HG02763 (cell line): ENCODE measurements around the gene HS3ST5.

Source experiments
- ATAC-seq: cut with Tn5 transposase; IDR thresholded peaks from one replicate; pipeline ENCODE4 v1.9.1; 2021; ENCODE audit warnings: mild to moderate bottlenecking, moderate library complexity; ENCODE audit not compliant: unreplicated experiment

Gene HS3ST5, protein sequence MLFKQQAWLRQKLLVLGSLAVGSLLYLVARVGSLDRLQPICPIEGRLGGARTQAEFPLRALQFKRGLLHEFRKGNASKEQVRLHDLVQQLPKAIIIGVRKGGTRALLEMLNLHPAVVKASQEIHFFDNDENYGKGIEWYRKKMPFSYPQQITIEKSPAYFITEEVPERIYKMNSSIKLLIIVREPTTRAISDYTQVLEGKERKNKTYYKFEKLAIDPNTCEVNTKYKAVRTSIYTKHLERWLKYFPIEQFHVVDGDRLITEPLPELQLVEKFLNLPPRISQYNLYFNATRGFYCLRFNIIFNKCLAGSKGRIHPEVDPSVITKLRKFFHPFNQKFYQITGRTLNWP

DNA sequence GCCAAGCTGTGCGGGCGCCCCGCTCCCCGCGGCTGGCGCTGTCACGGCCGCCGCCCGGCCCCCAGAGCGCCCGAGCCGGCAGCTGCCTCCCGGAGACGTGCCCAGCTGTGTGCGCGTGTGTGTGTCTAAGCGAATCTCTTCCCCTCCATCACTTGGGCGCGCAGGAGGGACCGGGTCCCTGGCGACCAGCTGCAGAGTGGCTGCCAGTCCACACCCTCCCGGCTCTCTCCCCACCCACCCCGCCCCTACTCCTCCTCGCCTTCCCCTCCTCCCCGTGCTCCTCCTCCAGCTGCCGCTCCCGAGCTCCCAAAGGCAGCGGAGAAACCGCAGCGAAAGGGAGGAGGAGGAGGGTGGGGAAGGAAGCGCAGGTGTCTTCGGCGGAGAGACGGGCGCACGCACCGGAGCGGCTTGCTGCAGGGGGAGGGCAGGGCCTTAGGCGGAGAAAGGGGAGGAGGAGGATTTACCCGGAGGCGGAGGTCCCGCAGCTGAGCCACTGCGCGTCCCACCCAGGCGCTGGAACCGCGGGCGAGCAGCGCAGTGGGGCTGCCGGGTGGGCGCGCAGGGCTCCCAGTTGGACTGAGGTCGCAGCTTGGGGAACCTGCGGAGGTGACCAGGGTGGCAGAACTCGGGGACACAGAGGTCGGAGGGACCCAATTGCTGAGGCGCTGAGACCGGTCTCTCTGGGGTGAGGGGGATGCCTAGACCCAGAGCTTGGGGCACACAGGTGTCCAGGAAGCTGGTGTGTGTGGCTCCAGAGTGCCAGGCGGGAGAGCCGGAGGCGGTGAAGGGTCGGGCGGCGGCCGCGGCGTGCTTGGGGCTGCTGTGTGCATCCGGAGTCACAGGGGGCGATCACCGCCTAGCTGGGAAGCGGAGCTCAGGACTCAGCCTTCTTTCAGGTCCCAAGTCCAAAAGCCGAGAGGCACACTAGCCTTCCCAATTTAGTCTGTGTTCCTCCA is at the start of gene HS3ST5:
Gene HS3ST5, minus strand, starts transcription at position 198 of the 956 bp plus-strand sequence. CDS start 280,178 bp downstream, outside the sequence.
- no peak for ATAC-seq

DNA sequence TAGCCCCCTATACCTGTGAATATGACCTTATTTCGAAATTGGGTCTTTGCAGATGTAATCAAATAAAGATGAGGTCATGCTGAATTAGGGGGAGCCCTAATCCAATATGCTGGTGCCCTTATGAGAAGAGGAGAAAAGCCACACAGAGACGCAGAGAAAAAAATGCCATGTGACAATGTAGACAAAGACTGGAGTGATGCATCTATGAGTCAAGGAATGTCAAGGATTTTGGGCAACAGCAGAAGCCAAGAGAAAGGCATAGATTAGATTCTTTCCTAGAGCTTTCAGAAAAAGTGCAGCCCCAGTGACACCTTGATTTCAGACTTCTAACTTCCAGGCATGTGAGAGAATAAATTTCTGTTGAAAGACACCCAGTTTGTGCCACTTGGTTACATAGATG is 47.4 kb upstream of the HS3ST5 start:
- no peak for ATAC-seq

DNA sequence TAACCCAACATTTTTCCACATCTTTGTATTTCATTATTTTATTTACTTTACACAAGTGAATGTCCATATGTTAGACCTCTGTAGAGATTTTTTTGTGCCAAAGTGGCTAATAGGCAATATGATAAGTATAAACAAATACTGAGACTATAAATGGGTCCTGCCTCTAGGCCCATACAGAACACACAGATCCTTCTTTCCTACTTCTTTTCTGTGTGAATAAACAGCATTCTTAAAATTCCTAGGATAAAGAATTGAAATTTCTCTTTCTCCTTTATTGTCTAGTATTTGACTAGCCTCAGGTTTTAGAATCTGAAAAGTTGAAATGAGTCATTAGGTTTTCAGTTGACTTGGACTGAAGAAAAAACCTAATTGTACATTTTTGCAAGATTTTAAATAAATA is 46.3 kb upstream of the HS3ST5 start:
- no peak for ATAC-seq

DNA sequence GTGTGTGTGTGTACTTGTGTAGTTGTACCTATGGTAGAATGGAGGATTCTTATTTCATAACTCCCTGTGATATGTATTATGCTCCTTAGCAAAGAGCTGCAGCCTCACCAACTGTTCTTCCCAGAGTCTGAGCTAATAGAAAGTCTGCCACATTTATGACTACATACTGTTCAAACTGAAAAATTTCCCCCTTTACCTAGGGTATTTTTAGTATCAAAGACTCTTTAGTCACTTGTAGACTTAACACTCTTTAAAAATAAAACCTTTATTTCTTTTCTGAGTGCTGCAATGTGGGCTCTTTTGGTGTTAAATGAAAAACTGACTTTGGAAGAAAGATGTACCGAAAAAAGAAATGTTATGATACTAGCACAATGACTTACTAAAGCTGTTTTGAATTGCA is 39.6 kb upstream of the HS3ST5 start:
- ATAC-seq, result no peak

DNA sequence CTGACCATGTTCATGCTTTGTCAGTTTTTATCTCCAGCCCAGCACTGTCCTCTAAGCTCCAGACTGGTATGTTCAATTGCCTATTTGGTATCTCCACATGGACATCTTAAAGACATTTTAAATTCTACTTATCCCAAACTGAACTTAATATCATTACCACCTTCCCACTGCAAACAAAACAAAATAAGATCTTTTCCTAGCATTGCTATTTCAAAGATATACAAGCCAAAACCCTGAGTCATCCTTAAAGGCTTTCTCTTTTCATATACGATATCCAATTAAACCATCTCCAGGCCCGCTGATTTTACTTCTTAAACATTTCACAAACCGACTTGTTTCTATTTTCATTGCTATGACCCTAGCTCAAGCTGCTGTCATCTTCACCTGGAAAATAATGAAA is 35.1 kb upstream of the HS3ST5 start:
- ATAC-seq, result no peak

DNA sequence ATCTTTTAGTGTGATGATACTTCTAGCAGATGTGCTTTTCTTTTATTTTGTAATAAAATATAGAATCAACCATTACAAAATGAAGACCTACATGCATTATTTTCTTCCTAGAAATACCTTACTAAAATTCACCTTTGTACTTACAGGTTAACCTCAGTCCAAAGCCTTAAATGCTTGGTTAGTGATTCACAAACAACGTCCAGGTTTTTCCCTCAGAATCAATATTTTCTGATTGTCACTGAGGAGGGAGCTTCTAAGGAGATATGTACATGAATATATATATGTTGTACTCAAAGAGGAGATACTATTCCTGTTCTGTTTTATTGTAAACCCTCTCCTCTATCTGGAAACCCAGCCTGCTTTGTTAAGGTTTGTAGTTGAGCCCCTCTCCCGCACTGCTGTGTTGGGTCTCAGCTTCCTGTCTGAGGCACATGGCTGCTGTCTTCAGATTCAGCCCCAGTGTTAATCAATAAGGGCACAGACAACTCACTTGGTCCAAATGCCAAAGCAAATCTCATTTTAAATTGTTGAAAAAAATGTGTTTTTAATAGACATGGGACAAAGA is 33.9 kb upstream of the HS3ST5 start:
- ATAC-seq, result no peak

DNA sequence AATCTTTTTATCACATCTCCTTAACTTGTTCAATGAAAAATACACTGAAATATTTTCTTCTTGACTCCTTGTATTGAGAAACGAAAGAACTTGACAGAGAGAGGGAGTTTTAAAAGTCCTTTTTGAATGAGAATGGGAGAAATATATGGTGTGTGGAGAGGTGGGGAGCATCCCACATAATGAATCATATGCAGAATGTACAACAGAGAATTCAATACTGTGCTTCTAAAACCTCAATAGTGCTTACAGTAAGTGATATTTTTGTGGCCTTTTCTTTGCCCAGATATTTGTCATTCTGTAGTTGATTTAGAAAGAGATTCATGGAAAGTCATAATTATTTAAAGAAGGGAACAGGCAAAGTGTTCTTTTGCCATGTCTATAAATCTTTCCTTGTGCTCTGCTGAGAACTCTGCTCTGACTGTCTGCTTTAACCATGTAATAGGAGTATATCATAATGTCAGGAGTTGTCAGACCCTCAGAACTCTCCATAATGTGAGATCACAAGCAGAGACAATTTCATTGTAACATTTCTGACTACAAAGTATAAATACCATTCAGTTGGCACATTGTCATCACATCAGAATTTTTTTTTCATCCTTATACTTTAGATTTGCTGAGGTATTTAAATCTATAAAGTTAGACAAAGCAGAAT is 32.8 kb upstream of the HS3ST5 start:
- ATAC-seq, result no peak

DNA sequence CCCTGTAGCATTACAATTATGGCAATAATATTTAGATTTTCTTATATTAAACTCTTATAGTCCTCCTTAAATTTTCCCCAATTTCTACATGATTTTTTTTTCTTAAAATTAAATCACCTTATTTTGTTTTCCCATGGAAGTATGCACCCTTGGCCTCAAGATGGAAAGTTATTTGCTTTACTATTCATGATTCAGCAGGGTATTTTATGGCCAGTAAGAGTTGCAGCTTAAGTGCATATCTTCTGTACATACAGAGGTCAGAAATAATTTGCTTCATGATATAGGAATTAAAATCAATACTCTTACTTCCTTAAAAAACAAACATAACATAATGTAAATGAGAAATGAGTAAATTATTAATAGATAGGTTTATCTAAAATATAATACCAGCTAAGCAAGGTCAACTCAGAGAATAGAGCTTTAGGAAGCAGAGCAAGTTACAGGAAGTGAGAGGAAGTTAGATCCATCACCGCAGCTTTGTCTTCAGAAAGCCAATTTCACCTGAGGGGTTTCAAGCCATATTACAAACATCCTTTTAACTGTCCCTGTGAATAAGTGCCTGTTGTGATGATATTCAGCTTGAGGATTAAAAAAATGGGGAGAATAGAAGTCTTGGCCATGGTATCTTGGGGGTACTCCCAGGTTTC is 24.6 kb upstream of the HS3ST5 start:
- no peak for ATAC-seq

DNA sequence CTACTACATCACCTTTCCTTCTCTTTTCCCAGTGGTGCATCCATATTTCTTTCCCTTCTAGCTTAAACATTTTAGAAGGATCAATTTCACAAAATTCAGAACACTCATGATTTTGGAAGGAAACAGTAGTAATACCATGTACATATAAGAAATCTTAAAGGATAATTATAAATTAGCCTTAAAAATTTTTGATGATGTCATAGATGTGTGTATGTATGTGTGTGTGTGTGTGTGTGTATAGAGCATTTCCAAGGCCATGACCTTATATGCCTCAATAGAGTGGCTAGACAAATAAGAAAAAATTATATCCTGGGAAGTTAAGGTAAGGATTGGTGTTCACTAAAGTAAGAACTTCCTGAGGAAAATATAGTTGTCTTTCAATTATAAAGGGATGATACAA is 24.1 kb upstream of the HS3ST5 start:
- no peak for ATAC-seq

DNA sequence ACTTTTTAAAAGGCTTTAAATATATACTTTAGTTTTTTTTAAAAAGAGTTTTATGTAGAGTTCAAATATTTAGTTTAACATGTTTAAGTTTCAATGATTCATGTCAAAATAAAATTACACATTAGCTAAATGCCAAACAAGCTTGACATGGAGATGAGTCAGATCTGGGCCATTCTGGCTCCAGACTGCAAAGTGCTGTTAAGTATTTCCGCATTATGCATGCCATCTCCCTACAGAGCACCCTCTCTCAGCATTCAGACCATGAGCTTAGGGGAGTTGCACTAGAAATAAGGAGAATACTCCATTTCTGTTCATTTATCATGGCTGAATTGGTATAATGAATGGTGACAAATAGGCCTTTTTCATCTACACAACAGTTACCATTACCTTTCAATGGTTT is 21.5 kb upstream of the HS3ST5 start:
- ATAC-seq, result no peak

DNA sequence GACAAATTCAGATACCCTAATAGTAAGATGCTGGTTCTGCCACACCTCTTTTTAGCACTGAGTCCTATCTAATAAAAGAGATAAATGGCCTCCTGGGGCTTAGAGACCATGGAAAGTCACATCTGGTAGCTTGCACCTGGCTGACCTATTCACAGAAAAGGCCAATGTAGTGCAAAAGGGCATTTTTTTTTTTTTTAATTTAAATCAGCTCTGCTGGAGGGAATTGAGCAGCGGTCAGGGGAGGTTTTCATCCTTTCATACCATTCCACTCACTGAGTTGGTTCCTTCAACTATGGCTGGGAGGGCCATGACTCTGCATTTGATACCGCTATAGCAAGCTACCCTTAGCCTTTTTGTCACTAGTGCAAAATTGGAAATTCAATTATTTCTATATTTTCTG is 20.1 kb upstream of the HS3ST5 start:
- no peak for ATAC-seq

DNA sequence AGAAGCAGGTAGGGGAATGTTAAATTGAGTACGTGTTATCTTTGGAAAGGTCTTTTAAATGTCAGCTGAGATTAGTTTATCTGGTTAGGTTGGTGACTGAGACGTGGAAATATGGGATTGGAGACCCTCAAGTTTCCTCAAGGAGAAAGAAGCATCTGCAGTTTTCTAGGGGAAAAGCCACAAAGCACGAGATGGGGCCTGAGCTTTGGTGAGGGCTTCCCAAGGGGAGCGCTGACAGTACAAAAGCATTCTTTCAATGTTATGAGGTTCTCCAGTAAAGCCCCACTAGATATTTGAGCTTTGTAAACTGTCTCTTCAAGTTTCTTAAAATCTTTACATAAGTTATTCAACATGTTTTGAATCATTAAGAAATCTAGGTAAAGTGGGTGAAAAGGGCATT is 19.6 kb upstream of the HS3ST5 start:
- ATAC-seq, result no peak

DNA sequence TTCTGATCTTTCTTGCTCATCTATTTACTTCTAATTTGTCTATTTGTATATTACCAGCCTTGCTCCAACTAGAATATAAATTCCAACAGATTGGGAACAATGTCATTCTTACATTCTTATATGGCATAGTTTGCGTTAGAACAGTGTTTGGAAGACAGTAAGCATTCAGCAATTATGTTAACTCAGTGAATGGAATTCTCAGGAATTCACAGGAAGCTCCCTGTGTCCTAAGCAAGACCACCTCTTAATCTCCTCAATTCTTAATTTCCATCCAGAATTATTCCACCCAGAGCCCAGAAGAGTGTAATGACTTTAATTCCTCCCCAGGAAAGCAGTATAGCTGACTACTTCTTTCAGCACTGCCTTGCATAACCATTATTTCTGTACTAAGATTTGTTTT is 18.2 kb upstream of the HS3ST5 start:
- no peak for ATAC-seq

DNA sequence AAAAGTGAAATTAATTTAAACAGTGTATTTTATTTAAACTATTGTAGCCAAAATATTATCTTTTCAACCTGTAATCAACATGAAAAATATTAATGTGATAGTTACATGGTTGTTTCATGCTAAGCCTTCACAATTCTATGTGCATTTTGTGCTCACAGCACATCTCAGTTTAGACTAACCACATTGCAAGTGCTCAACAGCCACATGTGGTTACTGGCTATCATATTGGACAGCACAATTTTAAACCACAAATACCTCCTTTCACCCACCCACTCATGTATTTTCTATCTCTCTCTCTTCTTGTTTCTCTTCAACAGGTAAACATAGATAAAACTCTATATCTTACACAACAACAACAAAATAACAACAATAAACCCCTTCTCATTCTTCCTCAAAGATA is 12.5 kb upstream of the HS3ST5 start:
- ATAC-seq, result no peak

DNA sequence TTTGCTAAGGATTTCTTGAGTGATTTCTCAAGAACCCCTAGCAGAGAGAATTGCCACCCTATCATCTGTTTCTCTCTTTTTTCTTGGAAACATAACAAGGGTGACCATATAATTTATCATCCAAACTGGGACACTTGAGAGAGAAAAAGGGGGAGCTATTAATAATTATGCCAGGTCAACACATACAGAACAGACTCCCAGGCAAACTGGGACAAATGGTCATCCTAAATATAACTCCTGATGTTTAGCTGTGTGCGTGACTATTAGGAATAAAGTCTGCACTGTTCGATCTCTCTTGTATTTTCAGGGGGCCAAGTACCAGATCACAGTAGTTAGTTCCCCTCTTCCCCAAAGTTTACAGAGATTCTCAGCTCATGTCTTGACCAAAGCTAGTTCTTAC is 11.7 kb upstream of the HS3ST5 start:
- no peak for ATAC-seq

DNA sequence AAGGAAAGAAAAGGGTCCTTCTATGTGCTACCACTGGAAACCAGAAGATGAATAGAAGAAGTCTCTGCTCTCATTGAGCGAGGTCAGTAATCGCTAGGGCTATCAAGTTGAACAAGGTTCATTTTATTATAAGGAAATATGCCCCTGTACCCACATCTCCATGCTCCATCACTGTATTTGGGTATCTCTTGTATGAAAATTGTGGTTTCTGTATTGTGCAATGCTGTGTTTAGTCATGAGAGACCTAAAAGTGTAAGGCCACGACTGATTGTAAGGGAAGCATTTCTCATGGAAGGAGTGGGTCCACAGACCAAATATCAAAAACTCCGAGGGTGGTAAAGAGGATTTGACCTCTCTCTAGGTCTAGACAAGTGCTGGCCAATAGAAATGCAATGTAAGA is 3.6 kb upstream of the HS3ST5 start:
- ATAC-seq, result no peak

DNA sequence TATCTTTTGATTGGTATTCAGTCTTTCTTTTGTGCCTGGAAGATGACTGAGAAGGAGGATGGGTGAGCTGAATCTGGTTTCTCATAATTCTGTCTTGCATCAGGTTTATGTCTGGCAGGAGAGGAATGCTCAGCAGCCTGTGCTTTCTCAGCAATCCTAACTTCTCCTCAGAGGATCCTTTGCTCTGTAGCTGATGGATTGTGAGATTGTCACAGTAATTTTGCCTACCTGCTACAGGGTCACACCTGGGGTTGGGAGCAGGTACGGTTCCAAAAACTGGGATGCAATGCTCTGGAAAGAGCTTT is 2.1 kb upstream of the HS3ST5 start:
- ATAC-seq, result no peak

DNA sequence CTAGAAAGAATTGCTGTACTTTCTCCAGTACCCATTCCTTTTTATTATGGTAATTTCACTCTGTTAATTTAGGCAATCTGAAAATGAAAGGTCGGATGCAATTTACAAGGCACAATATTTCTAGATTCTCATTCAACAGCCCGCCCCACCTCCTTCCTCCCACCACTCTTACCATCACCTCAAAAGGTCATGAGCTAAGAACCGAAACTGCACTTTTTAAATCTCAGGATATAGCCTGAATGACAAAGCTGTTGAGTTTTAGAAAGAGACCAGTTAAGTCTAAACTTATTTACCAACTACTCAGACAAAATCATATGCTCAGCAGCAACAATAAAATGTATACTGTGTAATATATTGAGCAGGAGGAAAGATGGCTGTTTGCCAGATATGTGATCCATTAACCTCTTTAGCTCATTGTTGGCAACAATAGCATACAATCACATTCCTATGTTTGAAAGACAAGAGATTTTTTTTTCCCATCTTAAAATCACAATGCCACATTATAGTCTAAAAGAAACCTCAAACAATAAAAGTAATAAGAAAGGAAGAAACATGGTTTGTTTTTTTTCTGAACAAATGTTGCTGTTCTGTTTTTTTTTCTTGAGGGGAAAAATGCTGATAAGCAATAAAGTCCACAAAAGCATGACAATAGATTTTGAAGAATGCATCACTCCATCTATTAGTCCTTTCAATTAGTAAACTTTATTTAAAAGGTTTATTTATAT is 1.6 kb upstream of the HS3ST5 start:
- no peak for ATAC-seq

DNA sequence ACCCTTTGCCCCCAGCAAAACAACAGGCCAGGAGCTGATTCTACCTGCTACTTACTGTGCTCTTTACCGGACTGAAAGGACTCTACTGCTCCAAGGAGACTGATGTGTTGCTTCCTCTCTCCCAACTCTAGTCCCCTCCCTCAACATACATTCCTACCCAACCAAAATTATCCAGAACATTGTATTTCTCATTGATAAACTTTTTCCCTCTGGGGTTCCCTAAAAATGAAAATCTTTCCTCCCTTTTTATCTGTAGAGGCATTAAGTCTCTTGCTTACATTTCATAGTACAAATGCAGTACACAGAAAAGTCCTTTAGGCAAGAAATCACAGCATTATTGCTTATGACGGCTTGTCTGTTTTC is 940 bp upstream of the HS3ST5 start:
- ATAC-seq, result no peak

DNA sequence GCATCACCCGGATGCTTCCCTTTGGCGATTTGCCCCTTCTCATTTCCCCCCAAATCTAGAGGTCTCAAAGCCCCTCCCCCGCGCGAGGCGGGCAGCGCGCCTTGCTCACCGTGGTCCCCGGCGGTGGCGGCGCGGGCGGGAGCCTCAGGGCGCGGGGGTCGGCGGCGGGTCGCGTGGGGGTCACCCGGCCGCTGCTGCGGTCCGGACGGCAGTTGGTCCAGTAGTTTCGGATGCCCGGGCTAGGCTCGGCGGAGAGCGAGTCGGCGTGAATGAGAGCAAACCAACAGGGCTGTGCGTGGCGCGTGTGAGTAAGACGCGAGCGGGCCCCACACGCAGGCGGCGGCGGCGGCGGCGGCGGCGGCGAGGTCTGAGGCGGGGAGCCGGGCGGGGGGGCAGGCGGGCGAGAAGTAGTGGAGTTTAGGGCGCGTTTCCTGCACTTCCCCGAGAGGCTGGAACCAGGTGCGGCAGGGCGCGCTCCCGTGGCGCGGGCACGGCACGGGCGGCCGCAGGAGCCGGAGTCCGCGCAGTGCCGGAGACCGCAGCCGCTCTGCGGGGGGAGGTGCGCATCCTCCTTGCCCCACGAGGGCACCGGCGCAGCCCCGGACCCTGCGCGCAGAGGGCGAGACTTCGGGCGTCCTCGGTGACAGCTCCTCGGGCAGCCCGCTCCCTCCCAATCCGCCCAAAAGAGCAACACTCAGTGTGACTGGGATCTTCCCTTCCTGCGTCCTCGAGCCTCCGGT is 567 bp downstream of the HS3ST5 start:
- no peak for ATAC-seq
